Tibial artery (tissue), 4 donors: ENCODE data around the gene B3GNT5.
A peak's percentile ranks its signal among the peaks of the same experiment; 100 is the strongest.

Source experiments
- DNase-seq, 2 donors: peaks; one replicate each; pipeline ENCODE4 v3.0.0-alpha.2; 2019
- H3K27ac ChIP-seq, 2 donors: fragments of 200-600 bp; sonication (generic) in 1 of 2; 1 replicate in 1 of 2; 2 replicates in 1 of 2; pipeline ENCODE4 v1.5.1; 2018 to 2019; ENCODE audit warnings: mild to moderate bottlenecking in 1 of 2
- H3K27me3 ChIP-seq, 2 donors: fragments of 200-600 bp; sonication (generic) in 1 of 2; one replicate each; pipeline versions ENCODE4 v1.5.1 to v1.6.0; 2016 to 2019
- H3K36me3 ChIP-seq, 3 donors: fragments of 200-600 bp; sonication (generic) in 2 of 3; one replicate each; pipeline ENCODE4 v1.5.1; 2016 to 2019; ENCODE audit warnings: mild to moderate bottlenecking in 2 of 3
- H3K4me1 ChIP-seq, 4 donors: fragments of 200-600 bp; sonication (generic) in 2 of 4; 1 replicate in 3 of 4; 2 replicates in 1 of 4; pipeline ENCODE4 v1.5.1; 2016 to 2019
- H3K4me3 ChIP-seq, 2 donors: fragments of 200-600 bp; sonication (generic) in 1 of 2; 1 replicate in 1 of 2; 2 replicates in 1 of 2; pipeline ENCODE4 v1.5.1; 2018 to 2019; ENCODE audit warnings: mild to moderate bottlenecking in 2 of 2
- H3K9me3 ChIP-seq, 3 donors: fragments of 200-600 bp; sonication (generic) in 1 of 3; one replicate each; pipeline ENCODE4 v1.5.1; 2016 to 2019
- intact Hi-C: fragments of 100-400 bp; cut with DNase I; formaldehyde crosslinking; loops from one replicate; pipeline ENCODE4 v1.15.0; 2023; ENCODE audit warnings: low total_unique reads
- TF ChIP-seq, protein P1 (sequence below), 2 experiments: fragments of 200-600 bp in 1 of 2; fragments of 450-650 bp in 1 of 2; IDR thresholded peaks; one replicate each; pipeline ENCODE4 v1.5.1; 2017 to 2019; ENCODE audit warnings: antibody characterized with exemption in 2 of 2, mild to moderate bottlenecking in 1 of 2, moderate library complexity in 1 of 2

Gene B3GNT5

DNA sequence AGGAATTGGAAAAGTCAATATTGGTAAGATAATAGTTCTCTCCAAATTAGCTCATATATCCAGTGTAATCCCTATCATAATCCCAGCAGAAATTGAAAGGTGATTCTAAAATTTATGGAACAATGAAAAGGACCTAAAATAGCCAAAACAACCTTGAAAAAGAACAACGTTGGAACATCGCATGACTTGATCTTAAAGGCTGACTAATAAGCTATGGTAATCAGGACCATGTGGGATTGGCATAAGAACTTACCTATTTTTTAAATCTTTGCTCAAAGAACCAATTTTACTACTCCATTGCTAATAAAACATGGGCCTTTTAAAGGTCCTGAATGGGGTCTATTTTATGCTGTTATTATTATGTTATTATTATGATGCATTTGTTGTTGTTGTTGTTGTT lies 40.9 kb downstream of the B3GNT5 start:
- TF ChIP-seq, protein P1, sequence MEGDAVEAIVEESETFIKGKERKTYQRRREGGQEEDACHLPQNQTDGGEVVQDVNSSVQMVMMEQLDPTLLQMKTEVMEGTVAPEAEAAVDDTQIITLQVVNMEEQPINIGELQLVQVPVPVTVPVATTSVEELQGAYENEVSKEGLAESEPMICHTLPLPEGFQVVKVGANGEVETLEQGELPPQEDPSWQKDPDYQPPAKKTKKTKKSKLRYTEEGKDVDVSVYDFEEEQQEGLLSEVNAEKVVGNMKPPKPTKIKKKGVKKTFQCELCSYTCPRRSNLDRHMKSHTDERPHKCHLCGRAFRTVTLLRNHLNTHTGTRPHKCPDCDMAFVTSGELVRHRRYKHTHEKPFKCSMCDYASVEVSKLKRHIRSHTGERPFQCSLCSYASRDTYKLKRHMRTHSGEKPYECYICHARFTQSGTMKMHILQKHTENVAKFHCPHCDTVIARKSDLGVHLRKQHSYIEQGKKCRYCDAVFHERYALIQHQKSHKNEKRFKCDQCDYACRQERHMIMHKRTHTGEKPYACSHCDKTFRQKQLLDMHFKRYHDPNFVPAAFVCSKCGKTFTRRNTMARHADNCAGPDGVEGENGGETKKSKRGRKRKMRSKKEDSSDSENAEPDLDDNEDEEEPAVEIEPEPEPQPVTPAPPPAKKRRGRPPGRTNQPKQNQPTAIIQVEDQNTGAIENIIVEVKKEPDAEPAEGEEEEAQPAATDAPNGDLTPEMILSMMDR (IDR thresholded peaks at IDR 0.05) = no peak
- Histone ChIP-seq H3K36me3 (no peaks in the 10 kb centered on the region), H3K27ac (no peak overlapping the region), H3K4me1 (no peaks in the 10 kb centered on the region), H3K27me3 (no peaks in the 10 kb centered on the region), H3K4me3 (no peak overlapping the region), H3K9me3 (no peaks in the 10 kb centered on the region)
- DNase-seq = no peak
- intact Hi-C loops = no loop called here

DNA sequence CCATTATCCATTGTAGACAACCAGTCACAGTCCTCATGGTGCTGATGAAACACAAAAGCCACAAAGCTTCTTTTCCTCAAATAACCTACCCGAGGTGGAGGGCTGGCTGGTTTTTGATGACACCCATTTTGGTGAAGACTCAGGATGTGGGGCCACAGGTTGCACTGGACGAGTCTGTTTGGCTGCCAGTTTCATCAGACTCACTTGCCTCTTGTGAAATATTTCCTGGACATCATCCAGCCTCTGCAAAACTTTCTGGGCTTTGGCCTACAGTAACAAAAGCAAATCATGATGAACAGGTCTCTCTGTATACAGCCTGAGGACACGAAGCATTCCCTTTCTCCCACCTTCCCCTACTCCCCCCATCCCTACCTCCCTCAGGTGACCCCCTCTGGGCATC lies 42.2 kb downstream of the B3GNT5 start:
- no peak for DNase-seq
- Histone ChIP-seq H3K4me1 (no peaks in the 10 kb centered on the region), H3K9me3 (no peaks in the 10 kb centered on the region), H3K27ac (no peak overlapping the region), H3K36me3 (no peaks in the 10 kb centered on the region), H3K4me3 (no peak overlapping the region), H3K27me3 (no peaks in the 10 kb centered on the region)
- intact Hi-C loops = no loop called here
- TF ChIP-seq, protein P1 (IDR thresholded peaks at IDR 0.05) = no peak

DNA sequence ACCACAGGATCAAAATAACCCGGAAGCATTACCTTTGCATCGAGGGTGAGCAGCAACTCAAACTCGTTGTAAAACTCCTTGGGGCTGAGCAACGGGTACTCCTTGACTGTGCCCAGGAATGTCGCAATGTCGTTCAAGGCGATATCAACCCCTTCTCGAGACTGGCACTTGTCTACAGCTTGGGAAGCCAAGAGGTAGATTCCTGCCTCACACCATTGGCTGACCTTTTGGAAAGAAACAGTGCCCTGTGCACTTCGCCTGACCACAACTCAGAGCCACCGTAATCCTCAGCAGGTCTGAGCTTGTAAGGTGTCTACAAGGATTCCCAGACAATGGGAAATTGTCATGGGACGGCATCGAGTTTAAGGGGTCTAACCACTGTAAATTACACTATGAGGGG lies 43.9 kb downstream of the B3GNT5 start:
- H3K27me3 ChIP-seq = no peaks in the 10 kb centered on the region
- TF ChIP-seq, protein P1 (IDR thresholded peaks at IDR 0.05) = no peak
- no peaks in the 10 kb centered on the region for H3K9me3 ChIP-seq
- no peak overlapping the region for H3K4me3 ChIP-seq
- no peak for DNase-seq
- no peaks in the 10 kb centered on the region for H3K36me3 ChIP-seq
- H3K27ac ChIP-seq = no peak overlapping the region
- H3K4me1 ChIP-seq = no peaks in the 10 kb centered on the region
- intact Hi-C loops = no loop called here

DNA sequence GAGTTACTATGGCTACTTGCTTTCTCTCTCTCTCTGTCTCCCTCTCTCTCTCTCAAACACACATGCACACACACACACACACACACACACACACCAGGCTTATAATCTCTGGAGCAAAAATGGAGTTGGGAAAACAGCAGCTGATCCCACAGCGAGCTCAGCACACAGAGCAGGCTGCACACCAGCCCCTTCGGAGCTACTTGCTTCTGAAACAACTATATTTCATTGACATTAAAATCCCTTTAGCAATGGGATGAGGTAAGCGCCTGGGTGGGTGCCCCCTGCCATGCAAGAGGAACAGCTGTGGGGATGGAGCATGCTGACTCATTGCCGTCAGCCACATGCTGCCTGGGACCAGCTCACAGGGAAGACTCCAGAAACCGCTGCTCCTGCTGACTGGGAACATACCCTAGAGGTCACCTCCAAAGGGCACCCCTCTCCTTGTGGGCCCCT lies 45.7 kb downstream of the B3GNT5 start:
- peak; percentile 63 to 72 for DNase-seq
- no peaks in the 10 kb centered on the region for H3K9me3 ChIP-seq
- intact Hi-C loops = no loop called here
- H3K4me1 ChIP-seq = no peaks in the 10 kb centered on the region
- no peaks in the 10 kb centered on the region for H3K36me3 ChIP-seq
- no peak overlapping the region for H3K27ac ChIP-seq
- no peaks in the 10 kb centered on the region for H3K27me3 ChIP-seq
- H3K4me3 ChIP-seq = no peak overlapping the region
- TF ChIP-seq, protein P1 (IDR thresholded peaks at IDR 0.05) = no peak

DNA sequence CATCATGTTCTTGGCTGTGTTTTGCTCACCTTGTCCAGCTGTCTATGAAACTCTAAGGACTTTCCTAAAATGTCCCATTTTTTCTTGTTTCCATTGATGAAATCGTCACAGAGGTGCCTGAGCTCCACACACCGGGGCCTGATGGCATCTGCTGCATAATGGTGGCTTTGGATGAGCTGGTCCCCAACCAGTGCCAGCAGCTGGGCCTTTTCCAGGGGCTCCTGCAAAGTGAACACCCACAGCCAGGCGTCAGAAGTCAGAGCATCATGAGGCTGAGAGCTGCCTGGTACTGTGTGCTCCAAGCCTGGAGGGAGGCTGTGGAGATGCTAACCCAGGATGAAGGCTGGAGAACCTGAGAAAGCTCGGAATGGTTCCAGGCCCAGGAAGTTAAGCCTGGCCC lies 46.9 kb downstream of the B3GNT5 start:
- Histone ChIP-seq H3K4me1 (no peaks in the 10 kb centered on the region), H3K27me3 (no peaks in the 10 kb centered on the region), H3K36me3 (no peaks in the 10 kb centered on the region), H3K9me3 (no peaks in the 10 kb centered on the region), H3K27ac (no peak overlapping the region), H3K4me3 (no peak overlapping the region)
- intact Hi-C loops = no loop called here
- TF ChIP-seq, protein P1 (IDR thresholded peaks at IDR 0.05) = no peak
- no peak for DNase-seq

DNA sequence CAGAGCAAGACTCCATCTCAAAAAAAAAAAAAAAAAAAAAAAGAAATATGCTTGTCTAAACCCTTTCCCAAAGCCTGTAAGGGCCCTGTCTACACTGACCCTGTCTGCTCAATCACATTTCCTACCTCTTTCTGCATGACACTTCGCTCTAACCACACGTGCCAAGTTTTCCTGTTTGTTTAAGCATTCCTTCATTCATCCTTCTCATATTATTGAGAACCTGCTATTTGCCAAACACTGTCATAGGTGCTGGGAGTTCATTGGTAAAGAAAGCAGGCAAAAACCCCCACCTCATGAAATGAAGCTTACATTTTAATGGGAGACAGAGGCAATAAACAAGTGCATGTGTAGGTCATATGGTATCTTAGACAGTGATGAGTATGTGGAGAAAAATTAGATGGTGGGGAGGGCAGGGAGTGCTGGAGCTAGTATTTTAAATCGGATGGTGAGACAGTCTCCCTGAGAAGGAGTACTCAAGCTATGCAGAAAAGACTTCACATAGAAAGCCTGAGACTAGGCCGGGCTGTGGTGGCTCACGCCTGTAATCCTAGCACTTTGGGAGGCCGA lies 48.0 kb downstream of the B3GNT5 start:
- Histone ChIP-seq H3K4me3 (no peak overlapping the region), H3K27ac (no peak overlapping the region), H3K4me1 (no peaks in the 10 kb centered on the region), H3K27me3 (no peaks in the 10 kb centered on the region), H3K9me3 (no peaks in the 10 kb centered on the region), H3K36me3 (no peaks in the 10 kb centered on the region)
- no peak for DNase-seq
- TF ChIP-seq, protein P1 (IDR thresholded peaks at IDR 0.05) = no peak
- intact Hi-C loops = no loop called here
